IPS-NIHi7 (cell line): ENCODE results near the gene ASAP3.
A peak's percentile ranks its signal among the peaks of the same experiment; 100 is the strongest.

Source experiments
- DNase-seq: peaks from one replicate; pipeline ENCODE4 v3.0.0; 2012; ENCODE audit warnings: mixed read lengths; ENCODE audit errors: extremely low spot score

ASAP3 gene

DNA sequence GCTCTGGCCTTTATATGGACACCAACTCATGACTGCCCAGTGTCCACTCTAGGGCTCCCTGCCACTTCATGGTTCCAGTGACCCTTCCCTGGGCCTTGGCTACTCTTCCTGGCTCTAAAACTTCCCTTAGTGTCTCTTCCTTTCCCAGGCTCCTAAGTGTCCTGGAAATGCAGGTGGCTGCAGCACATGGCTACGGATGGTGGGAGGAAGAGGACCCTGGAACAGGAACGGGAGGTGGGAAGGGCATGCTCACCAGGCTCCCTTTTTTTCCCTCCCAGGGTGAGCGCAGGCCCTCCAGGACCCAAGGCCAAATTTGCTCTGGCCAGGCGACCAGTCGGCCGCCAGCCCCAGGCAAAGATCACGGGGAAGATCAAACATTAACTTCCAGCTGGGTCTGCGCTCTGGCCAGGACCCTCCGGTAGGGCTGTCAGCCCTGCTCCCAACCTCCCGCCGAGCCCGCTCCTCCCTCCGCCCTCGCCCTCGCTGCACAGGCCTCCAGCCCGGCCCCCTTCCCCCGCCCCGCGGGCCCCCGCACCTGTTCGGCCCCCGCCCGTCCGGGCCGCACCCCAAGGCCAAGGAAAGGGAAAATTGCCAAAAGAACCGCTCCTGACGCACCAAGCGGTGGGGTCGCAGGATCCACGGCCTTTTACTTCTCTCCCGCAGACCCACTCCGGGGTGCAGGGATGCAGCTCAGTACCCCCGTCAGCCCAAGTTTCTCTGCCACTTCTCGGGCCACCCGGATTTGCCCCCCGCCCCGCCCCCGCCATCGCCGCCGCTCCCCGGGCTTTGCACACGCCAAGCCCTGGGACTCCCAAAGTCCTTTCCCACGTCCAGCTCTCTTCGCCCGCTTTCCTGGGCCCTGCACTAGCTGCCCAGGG lies 60.3 kb downstream of the ASAP3 start:
- DNase-seq: peak; percentile 80

DNA sequence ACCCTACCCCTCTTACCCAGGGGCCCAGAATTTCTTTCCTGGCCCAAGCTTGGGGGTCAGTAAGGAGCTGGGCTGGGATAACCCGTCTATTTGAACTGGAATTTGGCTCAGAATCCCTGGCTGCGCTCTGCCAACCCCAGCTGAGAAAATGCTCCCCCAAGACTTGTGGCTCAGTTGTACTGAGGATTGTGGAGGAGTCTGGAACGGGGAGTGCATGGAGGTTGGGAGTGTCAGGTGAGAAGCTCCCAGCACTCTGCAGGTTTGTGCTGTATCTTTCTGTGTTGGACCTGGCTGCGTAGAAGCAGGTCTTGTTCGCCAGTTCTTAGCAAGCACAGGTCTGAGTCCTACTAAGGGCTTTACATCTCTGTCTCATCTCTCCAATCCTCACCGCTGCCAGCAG lies 61.0 kb downstream of the ASAP3 start:
- DNase-seq: no peak

- DNase-seq: no peak
Observed at GRCh38 chr1:23422241-23422877, 61.6 kb downstream of the ASAP3 start.

- no peak for DNase-seq
Observed at GRCh38 chr1:23421753-23422240, 62.2 kb downstream of the ASAP3 start.

- no peak for DNase-seq
Observed at GRCh38 chr1:23421343-23421742, 62.6 kb downstream of the ASAP3 start.

DNA sequence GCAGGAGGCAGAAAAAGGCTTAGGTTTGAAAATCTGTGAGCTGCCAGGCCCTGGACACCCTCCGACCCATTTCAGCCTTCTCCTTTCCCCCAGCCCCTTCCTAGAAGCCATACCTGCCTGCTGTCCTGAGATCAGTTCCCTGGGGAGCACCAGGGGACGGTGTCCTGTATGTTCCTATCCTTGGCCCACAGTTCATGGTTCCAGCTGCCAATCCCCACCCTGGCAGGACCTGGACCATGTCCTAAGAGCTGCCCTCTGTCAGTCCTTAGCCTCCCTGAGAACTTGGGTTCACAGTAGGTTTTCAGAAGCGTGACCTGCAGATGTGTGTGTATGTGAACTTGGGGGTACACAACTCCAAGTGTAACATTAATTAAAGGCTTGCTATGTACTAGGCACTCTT lies 63.2 kb downstream of the ASAP3 start:
- no peak for DNase-seq

DNA sequence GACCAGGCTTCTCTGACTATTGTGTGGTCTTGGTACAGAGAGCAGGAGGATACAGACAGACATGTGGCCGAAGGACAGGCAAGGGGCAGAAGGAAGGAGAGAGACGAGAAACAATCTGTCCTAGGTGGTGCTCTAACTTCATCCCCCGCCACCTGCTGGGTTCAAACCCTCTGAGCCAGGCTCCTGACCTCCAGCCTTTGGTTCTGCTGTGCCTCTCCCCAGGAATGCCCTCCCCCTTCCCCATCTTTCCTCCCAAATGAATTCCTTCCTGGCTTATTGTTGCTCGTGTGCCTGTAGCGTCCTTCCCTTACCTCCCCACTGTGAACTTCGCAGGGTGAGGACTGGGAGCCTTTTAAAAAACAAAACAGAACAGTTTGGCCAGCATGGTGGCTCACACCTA lies 64.8 kb downstream of the ASAP3 start:
- peak; percentile 63 for DNase-seq

GRCh38 chr1:23417570-23417969 lies 66.4 kb downstream of the ASAP3 start:
- DNase-seq: no peak

GRCh38 chr1:23416964-23417363 lies 67.0 kb downstream of the ASAP3 start:
- no peak for DNase-seq

DNA sequence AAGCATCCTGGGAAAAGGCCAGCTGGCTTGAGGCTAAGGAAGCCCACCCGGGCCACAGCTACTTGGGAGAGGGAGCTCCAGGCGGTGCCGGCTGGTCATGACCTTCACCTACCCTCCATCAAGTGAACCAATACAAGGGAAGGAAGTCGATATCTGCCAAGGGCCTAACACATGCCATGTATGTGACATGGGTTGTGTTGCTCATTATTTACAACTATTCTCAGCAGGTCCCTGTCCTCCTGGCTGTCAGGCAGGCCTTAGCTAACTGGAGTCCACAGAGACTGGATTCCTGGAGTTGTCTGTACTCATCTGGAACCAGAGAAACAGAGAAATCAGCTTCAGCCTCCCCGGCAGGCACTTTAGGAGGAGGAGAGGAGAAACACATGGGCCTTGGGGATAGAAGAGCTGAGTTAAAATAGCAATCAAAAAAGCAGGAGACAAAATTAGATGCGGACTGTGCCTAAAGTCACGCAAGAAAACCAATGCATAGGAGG lies 75.1 kb downstream of the ASAP3 start:
- DNase-seq: no peak

DNA sequence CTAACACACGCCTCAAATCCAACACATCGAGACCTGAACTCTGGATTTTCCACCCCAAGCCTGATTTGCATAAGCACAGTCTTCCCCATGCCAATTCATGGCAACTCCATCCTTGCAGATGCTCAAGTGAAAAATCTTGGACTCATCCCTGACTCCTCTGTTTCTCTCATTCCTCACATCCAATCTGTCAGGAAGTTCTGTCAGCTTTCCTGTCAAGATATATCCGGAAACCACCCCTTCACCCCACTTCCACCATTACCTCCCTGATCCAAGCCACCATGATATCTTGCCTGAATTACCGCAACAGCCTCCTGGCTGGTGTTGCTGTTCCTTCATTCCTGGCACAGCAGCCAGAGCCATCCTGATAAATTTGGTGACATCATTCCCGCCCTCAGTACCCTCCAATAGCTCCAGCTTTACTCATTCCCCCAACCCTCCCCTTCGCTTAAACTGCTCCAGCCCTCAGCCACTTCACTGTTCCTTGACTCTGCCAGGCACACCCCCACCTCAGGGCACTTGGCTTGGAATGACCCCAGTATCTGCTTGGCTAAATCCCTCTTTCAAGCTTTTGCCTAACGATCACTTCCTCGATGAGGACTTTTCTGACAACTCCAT lies 76.9 kb downstream of the ASAP3 start:
- DNase-seq: no peak

DNA sequence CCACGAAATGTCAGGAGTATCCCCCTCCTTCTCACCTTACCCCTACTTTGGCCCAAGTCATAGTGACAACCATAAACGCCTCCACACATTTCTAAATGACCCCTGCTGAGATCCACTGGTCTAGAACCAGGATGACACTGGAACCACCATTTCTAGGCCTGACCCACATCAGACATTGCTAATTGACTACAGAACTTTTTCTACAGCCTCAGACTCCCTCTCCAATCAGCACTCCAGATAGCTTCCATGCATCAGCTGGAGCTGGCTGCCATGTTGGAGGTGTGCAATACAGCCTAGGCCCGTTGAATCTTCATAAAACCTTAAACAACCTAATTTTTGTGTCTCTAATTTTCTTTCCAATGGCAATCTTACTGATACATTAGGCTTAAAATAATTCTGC lies 78.0 kb downstream of the ASAP3 start:
- DNase-seq: no peak

- peak; percentile 92 for DNase-seq
Observed at GRCh38 chr1:23403735-23404486, 80.1 kb downstream of the ASAP3 start.

DNA sequence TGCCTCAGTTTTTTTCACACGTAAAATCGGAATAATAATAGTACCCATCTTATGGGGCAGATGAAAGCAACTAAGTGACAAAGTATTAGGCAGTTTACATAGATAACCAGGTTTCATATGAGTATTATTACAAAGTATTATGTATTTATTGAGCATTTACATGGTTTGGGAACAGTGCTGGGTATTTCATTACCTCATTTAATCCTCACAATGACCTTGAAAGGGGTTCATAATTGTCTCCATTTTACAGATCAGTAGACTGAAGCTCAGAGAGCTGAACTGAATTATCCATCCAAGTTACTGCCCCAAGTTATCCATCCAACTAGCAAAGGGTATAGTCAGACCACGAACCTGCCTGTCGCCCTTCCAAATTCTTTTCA lies 80.6 kb downstream of the ASAP3 start:
- no peak for DNase-seq

GRCh38 chr1:23403038-23403336 lies 81.0 kb downstream of the ASAP3 start:
- DNase-seq: no peak

DNA sequence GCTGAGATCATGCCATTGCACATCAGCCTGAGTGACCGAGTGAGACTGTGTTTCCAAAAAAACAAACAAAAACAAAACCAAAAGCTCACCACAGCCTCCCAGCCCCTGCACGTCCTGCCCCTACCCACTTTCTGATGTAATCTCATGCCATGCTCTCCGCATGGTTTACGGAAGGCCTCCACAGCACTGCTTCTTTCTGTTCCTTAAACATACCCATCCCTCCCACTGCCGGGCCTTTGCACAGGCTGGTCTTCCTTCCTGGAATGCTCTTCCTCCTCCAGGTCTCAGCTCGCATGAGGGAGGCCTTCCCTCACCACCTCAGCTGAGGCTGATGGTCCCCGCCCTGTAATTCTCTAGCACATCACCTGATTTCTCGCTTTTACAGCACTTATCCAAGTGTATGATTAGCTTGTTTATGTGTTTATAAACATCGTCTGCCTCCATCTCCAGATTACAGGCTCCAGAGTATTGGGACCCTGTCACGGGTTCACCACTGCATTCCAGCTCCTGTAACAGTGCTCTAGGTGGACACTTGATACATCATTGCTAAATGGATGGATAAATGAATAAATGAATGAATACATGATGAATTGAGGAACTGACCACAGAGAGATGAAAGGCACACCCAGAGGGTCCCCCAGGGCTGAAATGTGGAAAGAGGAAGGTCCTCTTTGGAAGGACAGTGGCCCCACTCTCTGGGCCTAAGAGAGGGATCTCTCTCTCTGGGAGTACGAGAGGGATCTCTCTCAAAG lies 81.5 kb downstream of the ASAP3 start:
- no peak for DNase-seq

- DNase-seq: no peak
Observed at GRCh38 chr1:23401313-23401712, 82.7 kb downstream of the ASAP3 start.

DNA sequence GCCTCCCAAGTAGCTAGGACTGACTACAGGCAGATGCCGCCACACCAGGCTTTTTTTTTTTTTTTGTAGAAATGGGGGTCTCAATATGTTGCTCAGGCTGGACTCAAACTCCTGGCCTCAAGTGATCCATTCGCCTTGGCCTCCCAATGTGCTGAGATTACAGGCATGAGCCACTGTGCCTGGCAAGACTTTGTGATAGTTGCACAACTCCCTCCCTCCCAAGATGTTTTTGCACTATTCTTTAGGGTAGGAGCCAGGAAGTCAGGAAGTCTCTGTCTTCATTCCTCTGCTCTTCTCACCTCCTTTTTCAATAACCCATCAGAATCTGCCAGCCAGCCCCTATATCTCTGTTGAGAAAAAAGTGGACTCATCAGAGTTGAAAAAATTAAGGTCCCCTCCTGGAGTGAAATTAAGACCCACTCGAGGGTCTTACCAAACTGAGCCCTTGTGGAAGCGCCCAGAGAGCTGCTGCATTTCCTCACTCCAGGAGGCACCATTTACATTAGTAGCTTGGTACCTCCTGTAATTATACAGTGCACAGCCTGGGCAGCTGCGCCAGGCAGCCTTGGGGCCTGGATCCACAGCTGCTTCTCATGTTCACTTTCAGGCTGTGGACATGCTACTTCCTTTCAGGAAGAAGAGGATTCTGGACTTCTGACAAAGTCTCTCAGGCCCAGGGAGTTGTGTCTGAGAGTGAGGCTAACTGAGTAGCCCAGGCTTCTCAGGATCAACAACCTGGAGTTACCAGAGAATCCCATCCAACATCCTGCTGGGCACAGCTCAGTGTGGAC lies 83.5 kb downstream of the ASAP3 start:
- no peak for DNase-seq

DNA sequence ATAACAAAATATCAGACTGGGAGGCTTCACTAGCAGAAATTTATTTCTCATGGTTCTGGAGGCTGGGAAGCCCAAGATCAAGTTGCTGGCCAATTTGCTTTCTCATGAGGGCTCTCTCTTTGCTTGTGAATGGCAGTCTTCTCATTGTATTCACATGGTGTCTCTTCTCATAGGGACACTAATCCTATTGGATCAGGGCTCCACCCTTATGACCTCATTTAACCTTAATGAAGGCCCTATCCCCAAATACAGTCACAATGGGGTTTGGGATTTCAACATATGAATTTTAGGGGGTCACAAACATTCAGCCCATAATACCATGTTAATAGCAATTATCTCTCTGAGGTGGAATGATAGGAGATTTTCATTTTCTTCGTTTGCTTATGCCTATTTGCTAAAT lies 84.8 kb downstream of the ASAP3 start:
- no peak for DNase-seq

DNA sequence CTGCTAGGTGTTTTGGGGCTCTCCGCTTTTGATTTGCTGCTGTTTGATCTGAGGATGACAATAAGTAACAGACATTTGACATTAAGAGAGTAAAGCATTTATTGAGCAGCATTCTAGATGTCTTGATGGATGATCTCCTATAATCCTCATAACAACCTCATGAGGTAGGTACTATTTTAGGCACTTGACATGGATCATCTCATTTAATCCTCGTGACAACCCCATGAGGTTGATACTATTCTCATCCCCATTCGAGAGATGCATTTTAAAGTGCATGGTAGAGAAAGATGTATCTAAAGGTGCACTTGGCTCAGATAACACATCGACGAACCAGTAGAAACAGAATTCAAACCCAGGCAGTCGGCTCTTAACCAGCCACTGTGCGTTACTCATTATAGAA lies 86.1 kb downstream of the ASAP3 start:
- no peak for DNase-seq

DNA sequence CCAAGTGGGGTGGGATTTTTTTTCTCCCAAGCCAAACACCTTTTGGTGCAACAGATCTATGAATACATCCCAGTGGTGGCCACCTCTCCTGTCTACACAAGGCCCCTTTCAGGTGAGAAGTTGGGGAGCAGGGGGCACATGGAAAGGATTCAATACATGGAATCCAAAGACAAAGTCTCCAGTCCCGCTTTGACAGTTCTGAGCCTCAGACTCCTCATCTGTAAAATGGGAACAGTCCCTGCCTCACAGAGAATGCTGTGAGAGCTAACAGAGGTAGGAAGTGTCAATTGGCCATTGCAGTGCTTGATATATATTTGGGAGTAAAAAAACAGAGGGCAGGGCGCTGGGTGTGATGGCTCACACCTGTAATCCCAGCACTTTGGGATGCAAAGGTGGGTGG lies 87.6 kb downstream of the ASAP3 start:
- DNase-seq: no peak
